GM10266 (cell line): ENCODE measurements around the gene PTPN21.

ENCODE experiments used
- DNase-seq: peaks from one replicate; pipeline ENCODE4 v3.0.0; 2012; ENCODE audit errors: extremely low spot score
- CTCF ChIP-seq: IDR thresholded peaks from 2 replicates; pipeline ENCODE4 v1.5.1; 2012; ENCODE audit warnings: mild to moderate bottlenecking, low read depth; ENCODE audit not compliant: control insufficient read depth, insufficient read depth; ENCODE audit errors: missing control alignments

PTPN21 gene

GRCh38 chr14:88479574-88479987 is 75.2 kb downstream of the PTPN21 start:
- TF ChIP-seq CTCF: no peak
- no peak for DNase-seq

- TF ChIP-seq CTCF: no peak
- DNase-seq: no peak
Measured at GRCh38 chr14:88478931-88479330, 75.9 kb downstream of the PTPN21 start.

GRCh38 chr14:88477513-88478250 is 77.1 kb downstream of the PTPN21 start:
- no peak for DNase-seq
- TF ChIP-seq CTCF: no peak

GRCh38 chr14:88476825-88477224 is 78.0 kb downstream of the PTPN21 start:
- TF ChIP-seq CTCF: no peak
- no peak for DNase-seq

GRCh38 chr14:88476214-88476774 is 78.5 kb downstream of the PTPN21 start:
- TF ChIP-seq CTCF: no peak
- no peak for DNase-seq

- no peak for TF ChIP-seq CTCF
- DNase-seq: no peak
Measured at GRCh38 chr14:88473791-88474190, 81.0 kb downstream of the PTPN21 start.
